Neural cell (in vitro differentiated cells): ENCODE results near the gene NPAS2. TPM values are rescaled to one million over a fixed set of nuclear protein-coding genes. Genes with fewer than 3 reads are reported as not detected.

Experiments
- H2AFZ ChIP-seq: fragments of 200-600, 300-800 bp; sonication (generic), shearing (Covaris generic); 2 replicates; pipeline ENCODE4 v1.6.0; 2014; ENCODE audit warnings: low read depth, mild to moderate bottlenecking, antibody characterized with exemption, low read length, moderate library complexity
- H3F3A ChIP-seq: fragments of 200-600 bp; shearing (Covaris generic); 2 replicates; pipeline ENCODE4 v1.6.1; 2016; ENCODE audit warnings: mild to moderate bottlenecking, moderate library complexity, mixed read lengths, antibody characterized with exemption, low read length; ENCODE audit not compliant: insufficient read depth, poor library complexity, severe bottlenecking
- H3K27ac ChIP-seq: fragments of 200-600, 300-800 bp; sonication (generic), shearing (Covaris generic); 2 replicates; pipeline ENCODE4 v1.5.1; 2014; ENCODE audit warnings: mild to moderate bottlenecking, low read length, moderate library complexity
- H3K27me3 ChIP-seq: fragments of 300-800, 200-600 bp; sonication (generic), shearing (Covaris generic); 2 replicates; pipeline ENCODE4 v1.6.0; 2014; ENCODE audit warnings: mild to moderate bottlenecking, low read depth, low read length, moderate library complexity; ENCODE audit not compliant: insufficient read depth
- H3K36me3 ChIP-seq: fragments of 300-800, 200-600 bp; sonication (generic), shearing (Covaris generic); 2 replicates; pipeline ENCODE4 v1.5.1; 2014; ENCODE audit warnings: mild to moderate bottlenecking, antibody characterized with exemption, low read length, moderate library complexity; ENCODE audit not compliant: insufficient read depth
- H3K4me2 ChIP-seq: fragments of 300-800, 200-600 bp; sonication (generic), shearing (Covaris generic); 2 replicates; pipeline ENCODE4 v1.6.0; 2014; ENCODE audit warnings: mild to moderate bottlenecking, low read length
- H3K4me3 ChIP-seq: fragments of 300-800, 200-600 bp; sonication (generic), shearing (Covaris generic); 2 replicates; pipeline ENCODE4 v1.5.1; 2014; ENCODE audit warnings: mild to moderate bottlenecking, low read length, moderate library complexity
- H3K79me2 ChIP-seq: fragments of 200-600 bp; shearing (Covaris generic); replicated peaks from 2 replicates; pipeline ENCODE4 v1.6.0; 2014; ENCODE audit warnings: mild to moderate bottlenecking, low read length, moderate library complexity; ENCODE audit not compliant: insufficient read depth
- H3K9ac ChIP-seq: fragments of 300-800, 200-600 bp; sonication (generic), shearing (Covaris generic); 2 replicates; pipeline ENCODE4 v1.6.1; 2016; ENCODE audit warnings: mild to moderate bottlenecking, low read length, mixed read lengths
- H3K9me2 ChIP-seq: fragments of 200-600 bp; shearing (Covaris generic); 2 replicates; pipeline ENCODE4 v1.6.1; 2016; ENCODE audit warnings: mild to moderate bottlenecking, low read length, mixed read lengths; ENCODE audit not compliant: insufficient read depth
- H3K9me3 ChIP-seq: fragments of 200-600, 300-800 bp; sonication (generic), shearing (Covaris generic); 2 replicates; pipeline ENCODE4 v1.6.1; 2016; ENCODE audit warnings: mild to moderate bottlenecking, mixed run types, low read length, moderate library complexity, mixed read lengths
- H4K20me1 ChIP-seq: fragments of 200-600 bp; shearing (Covaris generic); 2 replicates; pipeline ENCODE4 v1.6.1; 2016; ENCODE audit warnings: mild to moderate bottlenecking, mixed run types; ENCODE audit not compliant: insufficient read depth
- EP300 ChIP-seq: fragments of 450-650 bp; conservative IDR thresholded peaks from 2 replicates; pipeline ENCODE4 v1.6.1; 2014; ENCODE audit warnings: antibody characterized with exemption, mild to moderate bottlenecking, moderate library complexity; ENCODE audit not compliant: poor library complexity, severe bottlenecking
- EZH2 ChIP-seq: fragments of 200-600, 300-800 bp; shearing (Covaris generic), sonication (generic); IDR thresholded peaks from 2 replicates; pipeline ENCODE4 v1.6.1; 2014; ENCODE audit warnings: antibody characterized with exemption, low read length, borderline replicate concordance, mild to moderate bottlenecking; ENCODE audit not compliant: insufficient read depth, poor library complexity, severe bottlenecking
- MXI1 ChIP-seq: fragments of 450-650 bp; conservative IDR thresholded peaks from 2 replicates; pipeline ENCODE4 v1.6.1; 2014; ENCODE audit warnings: antibody characterized with exemption, mild to moderate bottlenecking; ENCODE audit not compliant: poor library complexity, severe bottlenecking
- POLR2AphosphoS5 ChIP-seq: IDR thresholded peaks from 2 replicates; pipeline ENCODE4 v1.6.1; 2012
- RAD21 ChIP-seq: fragments of 450-650 bp; conservative IDR thresholded peaks from 2 replicates; pipeline ENCODE4 v1.6.1; 2014; ENCODE audit warnings: antibody characterized with exemption, mild to moderate bottlenecking, moderate library complexity
- SMC3 ChIP-seq: fragments of 450-650 bp; conservative IDR thresholded peaks from 2 replicates; pipeline ENCODE4 v1.6.1; 2014; ENCODE audit warnings: antibody characterized with exemption, mild to moderate bottlenecking, moderate library complexity; ENCODE audit not compliant: poor library complexity
- TAF1 ChIP-seq: IDR thresholded peaks from 2 replicates; pipeline ENCODE4 v1.6.1; 2012; ENCODE audit warnings: low read depth
- polyA plus RNA-seq: library from polyadenylated mRNA; depleted of rRNA; stranded (reverse); fragments of >200 nt; gene quantifications from 2 replicates; pipeline ENCODE4 v1.2.3, GENCODE V29; 2014
- TF ChIP-seq, protein P1 (sequence below): fragments of 450-650 bp; IDR thresholded peaks from 2 replicates; pipeline ENCODE4 v1.5.1; 2014; ENCODE audit warnings: antibody characterized with exemption, mild to moderate bottlenecking, moderate library complexity; ENCODE audit not compliant: poor library complexity, severe bottlenecking
- TF ChIP-seq, protein P2 (sequence below): IDR thresholded peaks from 2 replicates; pipeline ENCODE4 v1.6.1; 2012; ENCODE audit warnings: borderline replicate concordance

Gene NPAS2
- polyA plus RNA-seq, 1 donor from 2014 or later = 2.1 TPM

DNA sequence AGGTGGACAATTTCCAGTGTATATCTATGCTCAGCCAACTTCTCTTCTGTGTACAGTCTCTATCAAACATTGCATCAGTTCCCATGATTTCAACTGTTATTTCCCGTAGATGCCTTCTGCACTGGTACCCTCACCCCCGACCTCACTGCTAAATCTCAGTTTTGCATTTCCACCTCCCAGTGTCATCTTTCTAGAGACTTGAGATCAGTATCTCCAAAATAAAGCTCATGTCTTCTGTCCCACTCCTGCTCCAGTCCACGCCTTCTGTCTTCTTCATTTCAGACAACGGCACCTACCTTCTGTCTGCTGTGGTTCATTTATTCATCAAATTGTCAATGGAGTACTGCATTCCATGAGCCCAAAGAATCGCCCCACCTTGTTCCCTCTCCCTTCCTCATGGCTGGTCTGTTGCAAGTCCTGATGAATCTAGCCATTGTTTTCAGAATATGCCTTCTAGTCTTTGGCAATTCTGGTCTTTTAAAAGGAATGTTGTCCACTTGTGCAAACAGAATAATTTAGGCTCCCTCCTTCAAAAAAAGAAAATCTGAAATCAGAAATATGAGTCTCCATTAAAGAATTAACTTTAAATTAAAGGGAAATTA, 23.3 kb upstream of the NPAS2 start:
- no peaks in the 10 kb centered on the region for H3K79me2 ChIP-seq
- TF ChIP-seq EZH2 = no peak
- TF ChIP-seq SMC3 = no peak
- TF ChIP-seq, protein P1, sequence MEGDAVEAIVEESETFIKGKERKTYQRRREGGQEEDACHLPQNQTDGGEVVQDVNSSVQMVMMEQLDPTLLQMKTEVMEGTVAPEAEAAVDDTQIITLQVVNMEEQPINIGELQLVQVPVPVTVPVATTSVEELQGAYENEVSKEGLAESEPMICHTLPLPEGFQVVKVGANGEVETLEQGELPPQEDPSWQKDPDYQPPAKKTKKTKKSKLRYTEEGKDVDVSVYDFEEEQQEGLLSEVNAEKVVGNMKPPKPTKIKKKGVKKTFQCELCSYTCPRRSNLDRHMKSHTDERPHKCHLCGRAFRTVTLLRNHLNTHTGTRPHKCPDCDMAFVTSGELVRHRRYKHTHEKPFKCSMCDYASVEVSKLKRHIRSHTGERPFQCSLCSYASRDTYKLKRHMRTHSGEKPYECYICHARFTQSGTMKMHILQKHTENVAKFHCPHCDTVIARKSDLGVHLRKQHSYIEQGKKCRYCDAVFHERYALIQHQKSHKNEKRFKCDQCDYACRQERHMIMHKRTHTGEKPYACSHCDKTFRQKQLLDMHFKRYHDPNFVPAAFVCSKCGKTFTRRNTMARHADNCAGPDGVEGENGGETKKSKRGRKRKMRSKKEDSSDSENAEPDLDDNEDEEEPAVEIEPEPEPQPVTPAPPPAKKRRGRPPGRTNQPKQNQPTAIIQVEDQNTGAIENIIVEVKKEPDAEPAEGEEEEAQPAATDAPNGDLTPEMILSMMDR = no peak
- TF ChIP-seq RAD21 = no peak
- TF ChIP-seq EP300 = no peak
- TF ChIP-seq, protein P2, sequence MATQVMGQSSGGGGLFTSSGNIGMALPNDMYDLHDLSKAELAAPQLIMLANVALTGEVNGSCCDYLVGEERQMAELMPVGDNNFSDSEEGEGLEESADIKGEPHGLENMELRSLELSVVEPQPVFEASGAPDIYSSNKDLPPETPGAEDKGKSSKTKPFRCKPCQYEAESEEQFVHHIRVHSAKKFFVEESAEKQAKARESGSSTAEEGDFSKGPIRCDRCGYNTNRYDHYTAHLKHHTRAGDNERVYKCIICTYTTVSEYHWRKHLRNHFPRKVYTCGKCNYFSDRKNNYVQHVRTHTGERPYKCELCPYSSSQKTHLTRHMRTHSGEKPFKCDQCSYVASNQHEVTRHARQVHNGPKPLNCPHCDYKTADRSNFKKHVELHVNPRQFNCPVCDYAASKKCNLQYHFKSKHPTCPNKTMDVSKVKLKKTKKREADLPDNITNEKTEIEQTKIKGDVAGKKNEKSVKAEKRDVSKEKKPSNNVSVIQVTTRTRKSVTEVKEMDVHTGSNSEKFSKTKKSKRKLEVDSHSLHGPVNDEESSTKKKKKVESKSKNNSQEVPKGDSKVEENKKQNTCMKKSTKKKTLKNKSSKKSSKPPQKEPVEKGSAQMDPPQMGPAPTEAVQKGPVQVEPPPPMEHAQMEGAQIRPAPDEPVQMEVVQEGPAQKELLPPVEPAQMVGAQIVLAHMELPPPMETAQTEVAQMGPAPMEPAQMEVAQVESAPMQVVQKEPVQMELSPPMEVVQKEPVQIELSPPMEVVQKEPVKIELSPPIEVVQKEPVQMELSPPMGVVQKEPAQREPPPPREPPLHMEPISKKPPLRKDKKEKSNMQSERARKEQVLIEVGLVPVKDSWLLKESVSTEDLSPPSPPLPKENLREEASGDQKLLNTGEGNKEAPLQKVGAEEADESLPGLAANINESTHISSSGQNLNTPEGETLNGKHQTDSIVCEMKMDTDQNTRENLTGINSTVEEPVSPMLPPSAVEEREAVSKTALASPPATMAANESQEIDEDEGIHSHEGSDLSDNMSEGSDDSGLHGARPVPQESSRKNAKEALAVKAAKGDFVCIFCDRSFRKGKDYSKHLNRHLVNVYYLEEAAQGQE = no peak
- TF ChIP-seq TAF1 = no peak
- no peak for TF ChIP-seq MXI1
- TF ChIP-seq POLR2AphosphoS5 = no peak
- H3K36me3 ChIP-seq = no peaks in the 10 kb centered on the region
- H4K20me1 ChIP-seq = no peaks in the 10 kb centered on the region
- H3K27ac ChIP-seq = no peak overlapping the region
- H3K4me2 ChIP-seq = no peak overlapping the region
- H2AFZ ChIP-seq = no peak overlapping the region
- no peaks in the 10 kb centered on the region for H3K9me2 ChIP-seq
- no peaks in the 10 kb centered on the region for H3K27me3 ChIP-seq
- H3K9ac ChIP-seq = no peak overlapping the region
- no peak overlapping the region for H3K4me3 ChIP-seq
- H3F3A ChIP-seq = no peaks in the 10 kb centered on the region
- H3K9me3 ChIP-seq = no peaks in the 10 kb centered on the region

DNA sequence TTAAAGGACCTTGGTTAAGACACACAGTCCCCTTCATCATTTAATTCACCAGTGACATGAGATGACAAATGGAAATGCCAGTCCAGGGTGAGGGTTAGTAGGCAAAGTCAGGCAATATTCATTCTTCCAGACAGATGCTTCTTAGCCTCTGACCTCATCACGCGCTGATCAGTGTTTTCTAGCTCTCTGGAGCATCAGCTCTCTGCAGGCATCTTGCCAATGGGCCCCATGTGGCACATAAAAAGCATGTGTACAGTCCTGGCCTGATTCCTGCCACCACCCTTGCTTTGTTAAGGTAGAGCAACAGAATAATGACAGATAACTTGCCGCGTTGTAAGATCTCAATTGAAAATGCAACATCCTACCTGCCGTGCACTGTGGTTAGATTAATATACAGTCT, 20.3 kb upstream of the NPAS2 start:
- no peak overlapping the region for H2AFZ ChIP-seq
- H3K4me3 ChIP-seq = no peak overlapping the region
- H3K27ac ChIP-seq = no peak overlapping the region

More for the DNA sequence above, 20.3 kb upstream of the NPAS2 start:
- H3K9ac ChIP-seq = no peak overlapping the region
- no peaks in the 10 kb centered on the region for H3K9me2 ChIP-seq
- no peaks in the 10 kb centered on the region for H3K36me3 ChIP-seq
- no peak for TF ChIP-seq EP300
- TF ChIP-seq MXI1 = no peak
- no peak for TF ChIP-seq TAF1
- TF ChIP-seq, protein P1 = no peak
- TF ChIP-seq RAD21 = no peak
- no peak for TF ChIP-seq SMC3
- no peak for TF ChIP-seq POLR2AphosphoS5
- TF ChIP-seq, protein P2 = no peak
- TF ChIP-seq EZH2 = no peak
- no peaks in the 10 kb centered on the region for H3K79me2 ChIP-seq
- H4K20me1 ChIP-seq = no peaks in the 10 kb centered on the region
- no peaks in the 10 kb centered on the region for H3K27me3 ChIP-seq
- H3K4me2 ChIP-seq = no peak overlapping the region
- no peaks in the 10 kb centered on the region for H3K9me3 ChIP-seq
- no peaks in the 10 kb centered on the region for H3F3A ChIP-seq
